HG02870 (cell line): ENCODE measurements around the gene FRMD5.
"Not testable (repeated sequence)": the region's sequence is repeated elsewhere in the genome, so short reads cannot be mapped to it uniquely, and the experiment has no call there.

Source experiments
- ATAC-seq: cut with Tn5 transposase; IDR thresholded peaks from one replicate; pipeline ENCODE4 v1.9.1; 2021; ENCODE audit warnings: mild to moderate bottlenecking, moderate library complexity; ENCODE audit not compliant: unreplicated experiment

The FRMD5 gene

GRCh38 chr15:44195151-44195740 lies at the start of gene FRMD5:
TSS of gene FRMD5 (minus strand) at chr15:44195271.
- peak; percentile 97 for ATAC-seq

DNA sequence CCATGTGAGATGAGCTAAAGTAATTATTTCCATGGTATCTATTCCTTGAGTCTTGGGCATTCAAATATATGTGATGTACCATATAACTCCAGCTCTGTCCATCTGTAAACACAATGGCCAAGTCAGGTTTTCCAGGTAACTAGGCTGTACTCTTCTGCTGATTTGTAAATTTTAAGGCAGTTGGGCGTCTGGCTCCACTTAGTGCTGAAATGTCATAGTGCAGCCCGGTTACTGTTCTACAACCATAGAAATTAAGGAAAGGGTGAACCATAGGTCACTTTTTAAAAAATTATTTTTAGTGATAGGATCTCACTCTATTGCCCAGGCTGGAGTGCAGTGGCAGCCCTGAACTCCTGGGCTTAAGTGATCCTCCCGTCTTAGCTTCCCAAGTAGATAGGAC lies 48.8 kb upstream of the FRMD5 start:
- ATAC-seq, result no peak

GRCh38 chr15:44243141-44243540 lies 48.1 kb upstream of the FRMD5 start:
- ATAC-seq, result no peak

- ATAC-seq, result no peak
Observed at GRCh38 chr15:44231842-44232241, 36.8 kb upstream of the FRMD5 start.

- not testable (repeated sequence) for ATAC-seq
Observed at GRCh38 chr15:44229301-44229700, 34.2 kb upstream of the FRMD5 start.

- no peak for ATAC-seq
Observed at GRCh38 chr15:44227584-44227983, 32.5 kb upstream of the FRMD5 start.

DNA sequence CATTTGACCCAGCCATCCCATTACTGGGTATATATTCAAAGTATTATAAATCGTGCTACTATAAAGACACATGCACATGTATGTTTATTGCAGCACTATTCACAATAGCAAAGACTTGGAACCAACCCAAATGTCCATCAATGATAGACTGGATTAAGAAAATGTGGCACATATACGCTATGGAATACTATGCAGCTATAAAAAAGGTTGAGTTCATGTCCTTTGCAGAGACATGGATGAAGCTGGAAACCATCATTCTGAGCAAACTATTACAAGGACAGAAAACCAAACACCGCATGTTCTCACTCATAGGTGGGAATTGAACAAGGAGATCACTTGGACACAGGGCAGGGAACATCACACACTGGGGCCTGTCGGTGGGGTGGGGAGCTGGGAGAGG lies 31.9 kb upstream of the FRMD5 start:
- ATAC-seq, result not testable (repeated sequence)

DNA sequence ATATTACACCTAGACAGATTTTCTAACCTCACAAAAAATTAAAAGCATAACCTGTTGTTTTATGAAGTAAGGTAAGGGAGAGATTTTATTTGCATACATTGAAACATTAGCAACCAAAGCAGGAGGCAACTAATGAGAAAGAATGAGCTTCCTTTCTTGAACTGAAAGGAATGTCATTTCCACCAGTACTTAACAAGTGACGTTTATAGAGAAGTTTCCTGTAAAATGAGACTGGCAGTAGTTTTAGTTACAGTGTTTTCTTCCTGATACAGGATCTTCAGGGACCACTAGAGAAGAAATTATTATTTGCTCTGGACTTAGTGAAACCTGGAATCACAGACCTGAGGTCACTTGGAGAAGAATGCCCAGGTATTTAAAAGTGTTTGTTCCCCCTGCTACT lies 27.4 kb upstream of the FRMD5 start:
- ATAC-seq, result no peak

DNA sequence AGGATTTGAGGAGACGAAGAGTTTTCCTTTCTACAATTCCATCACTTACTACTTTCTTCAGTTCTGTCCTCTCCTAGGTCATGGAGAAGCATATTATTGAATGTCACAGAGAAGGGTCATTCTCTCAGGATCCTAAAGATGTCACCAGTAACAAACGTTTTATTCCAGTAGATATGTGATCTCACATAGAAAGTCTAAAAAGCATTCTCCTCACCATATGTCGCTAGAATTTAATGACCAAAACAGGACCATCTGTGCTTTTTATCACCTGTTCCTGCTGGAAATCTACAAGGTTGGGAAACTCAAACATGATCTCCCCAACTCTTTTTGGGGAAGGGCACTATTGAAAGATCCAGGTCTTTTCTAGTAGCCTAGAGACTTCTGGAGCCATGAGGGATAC lies 24.0 kb upstream of the FRMD5 start:
- ATAC-seq, result no peak

DNA sequence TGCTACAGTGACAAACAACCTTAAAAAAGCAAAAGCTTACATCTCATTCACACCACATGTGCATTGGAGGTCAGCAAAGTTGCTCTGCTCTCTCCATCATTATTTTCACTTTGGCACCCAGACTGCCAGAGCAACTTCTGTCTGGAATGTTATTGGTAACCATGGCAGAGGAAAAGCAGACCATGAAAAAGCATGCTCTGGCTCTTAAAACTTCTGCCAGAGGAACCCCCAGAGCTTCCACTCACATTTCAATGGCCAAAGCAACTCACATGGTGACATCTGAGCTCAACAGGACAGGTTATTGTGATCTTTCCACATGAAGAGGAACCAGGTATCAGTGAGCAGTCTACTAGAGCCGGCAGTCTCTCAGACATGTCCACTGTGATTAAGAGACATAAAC lies 21.9 kb upstream of the FRMD5 start:
- no peak for ATAC-seq

DNA sequence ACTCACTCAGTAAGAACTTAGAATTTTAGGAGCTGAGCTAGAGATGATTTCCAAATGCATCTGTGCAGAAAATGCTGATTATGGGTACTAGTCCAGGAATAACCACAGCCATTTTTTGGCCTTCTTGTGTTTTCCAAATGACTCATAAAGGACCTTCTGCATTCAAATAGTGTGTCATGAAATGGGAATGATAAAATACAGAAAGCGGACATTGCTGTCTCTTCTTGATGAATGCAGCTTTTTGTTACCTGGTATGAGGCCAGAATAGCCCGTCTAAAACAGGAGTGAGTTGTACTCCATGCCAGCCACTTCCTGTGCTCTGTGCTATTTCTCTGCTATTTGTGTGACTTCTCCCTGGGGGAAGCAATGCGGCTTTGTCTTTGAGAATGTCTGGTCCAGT lies 20.5 kb upstream of the FRMD5 start:
- no peak for ATAC-seq

GRCh38 chr15:44208956-44209355 lies 13.9 kb upstream of the FRMD5 start:
- no peak for ATAC-seq

DNA sequence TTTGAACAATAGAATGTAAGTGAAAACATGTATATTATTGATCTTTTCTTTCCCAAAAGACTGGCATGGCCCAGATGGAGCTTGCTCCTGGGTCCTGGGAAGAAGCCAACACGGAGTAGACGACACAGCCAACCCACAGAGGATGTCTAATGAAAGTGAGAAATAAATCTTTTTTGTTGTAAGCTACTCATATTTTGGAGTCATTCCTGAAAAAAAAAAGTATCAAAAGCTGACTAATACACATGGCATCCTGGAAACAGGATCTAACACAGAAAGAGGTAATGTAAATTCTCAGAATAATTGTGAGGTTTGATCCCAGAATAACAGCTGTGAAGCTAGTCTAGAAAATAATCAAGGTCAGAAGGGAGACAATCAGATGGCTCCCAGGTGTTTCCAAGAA lies 12.6 kb upstream of the FRMD5 start:
- no peak for ATAC-seq

- no peak for ATAC-seq
Observed at GRCh38 chr15:44199393-44199792, 4.3 kb upstream of the FRMD5 start.

DNA sequence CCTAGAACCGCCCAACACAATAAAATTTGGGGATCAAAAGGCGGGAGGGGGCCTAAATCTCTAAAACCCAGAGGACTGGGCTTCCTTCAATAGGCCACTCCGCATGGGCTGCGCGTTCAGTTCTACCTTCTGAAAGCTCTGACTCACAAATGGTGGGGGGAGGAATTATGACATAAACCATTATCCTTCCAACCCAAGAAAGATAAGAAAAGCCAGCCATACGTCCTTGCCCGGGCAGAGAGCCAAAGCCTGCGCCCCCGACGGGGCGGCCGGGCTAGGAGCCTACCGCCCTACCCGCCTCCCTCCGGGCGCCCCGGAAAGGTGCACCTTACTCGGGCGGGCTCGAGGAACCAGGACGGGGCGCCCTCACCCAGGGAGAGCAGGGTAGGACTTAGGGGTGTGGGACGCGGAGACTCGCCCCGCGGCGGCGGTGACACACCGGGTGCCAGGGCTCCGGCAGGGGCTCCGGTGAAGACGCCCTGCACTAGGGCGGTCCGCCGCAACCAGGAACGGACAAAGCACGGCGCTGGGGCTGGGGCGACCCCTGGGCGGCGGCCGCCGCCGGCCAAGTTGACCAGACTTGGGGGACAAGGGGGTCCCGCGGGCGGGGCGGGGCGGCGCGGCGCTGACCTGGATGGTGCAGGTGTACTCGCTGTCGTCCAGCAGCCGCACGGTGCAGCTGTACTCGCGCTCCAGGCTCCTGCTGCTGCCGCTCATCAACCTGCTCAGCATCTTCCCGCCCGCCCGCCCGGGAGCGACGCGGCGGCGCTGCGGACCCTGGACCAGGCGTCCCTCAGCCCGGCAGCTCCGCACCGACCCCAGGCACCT lies 534 bp downstream of the FRMD5 start:
- ATAC-seq, result no peak

- ATAC-seq, result no peak
Observed at GRCh38 chr15:44193651-44194322, 1.3 kb downstream of the FRMD5 start.

GRCh38 chr15:44188795-44189194 lies 6.3 kb downstream of the FRMD5 start:
- no peak for ATAC-seq

- no peak for ATAC-seq
Observed at GRCh38 chr15:44186705-44187104, 8.4 kb downstream of the FRMD5 start.

DNA sequence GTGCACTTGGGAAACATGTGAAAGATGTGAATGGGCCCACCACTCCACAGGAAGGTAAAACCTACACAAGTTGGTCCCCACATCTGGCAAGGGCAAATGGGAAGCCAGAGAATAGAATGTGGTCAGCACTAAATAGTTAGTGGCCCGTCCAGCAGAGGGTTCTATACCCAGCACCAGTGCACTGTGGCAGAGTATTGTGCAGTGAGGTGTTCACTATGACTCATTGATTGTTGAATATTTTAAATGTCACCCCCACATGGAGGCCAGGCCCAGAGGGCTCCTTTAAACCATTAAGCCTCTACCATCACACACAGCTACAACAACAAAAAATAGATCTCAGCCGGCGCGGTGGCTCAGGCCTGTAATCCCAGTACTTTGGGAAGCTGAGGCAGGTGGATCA lies 11.7 kb downstream of the FRMD5 start:
- ATAC-seq, result no peak

DNA sequence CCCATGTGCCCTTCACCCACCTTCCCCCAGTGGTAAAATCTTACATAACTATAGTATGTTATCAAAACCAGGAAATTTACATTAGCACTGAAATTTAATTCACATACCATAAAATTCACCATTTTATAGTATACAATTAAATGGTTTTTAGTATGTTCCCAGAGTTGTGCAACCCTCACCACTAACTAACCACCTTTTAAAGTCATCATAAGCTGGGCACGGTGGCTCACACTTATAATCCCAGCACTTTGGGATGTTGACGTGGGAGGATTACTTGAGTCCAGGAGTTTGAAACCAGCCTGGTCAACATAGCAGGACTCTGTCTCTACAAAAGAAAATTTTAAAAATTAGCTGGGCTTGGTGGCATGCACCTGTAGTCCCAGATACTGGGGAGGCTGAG lies 13.7 kb downstream of the FRMD5 start:
- no peak for ATAC-seq

DNA sequence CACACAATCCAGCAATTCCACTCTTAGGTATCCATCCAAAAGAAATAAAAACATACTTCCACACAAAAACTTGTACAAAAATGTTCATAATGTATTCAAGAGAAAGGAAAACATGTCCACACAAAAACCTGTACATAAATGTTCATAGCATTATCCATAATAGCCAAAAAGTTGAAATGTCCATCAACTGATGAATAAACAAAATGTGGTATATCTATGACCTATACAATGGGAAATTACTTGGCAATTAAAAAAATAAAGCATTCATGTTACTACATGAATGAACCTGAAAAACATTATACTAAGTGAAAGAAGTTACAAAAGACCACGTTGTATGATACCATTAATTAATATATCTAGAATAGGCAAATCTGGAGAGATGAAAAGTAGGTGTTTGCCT lies 17.9 kb downstream of the FRMD5 start:
- no peak for ATAC-seq

GRCh38 chr15:44173813-44174212 lies 21.3 kb downstream of the FRMD5 start:
- no peak for ATAC-seq
